GM19463 (cell line): Measurements from ENCODE around the gene MICAL3.

ENCODE experiments used
- ATAC-seq: cut with Tn5 transposase; IDR thresholded peaks from one replicate; pipeline ENCODE4 v1.9.1; 2021; ENCODE audit warnings: mild to moderate bottlenecking, moderate library complexity; ENCODE audit not compliant: unreplicated experiment

MICAL3 gene

GRCh38 chr22:17744430-17744829 is 279.9 kb downstream of the MICAL3 start:
- ATAC-seq, result no peak

GRCh38 chr22:17743661-17744411 is 280.5 kb downstream of the MICAL3 start:
- no peak for ATAC-seq

- ATAC-seq, result no peak
These were observed 281.8 kb downstream of the MICAL3 start for GRCh38 chr22:17742527-17742902.

GRCh38 chr22:17741866-17742526 is 282.4 kb downstream of the MICAL3 start:
- no peak for ATAC-seq

GRCh38 chr22:17739196-17739975 is 285.0 kb downstream of the MICAL3 start:
- no peak for ATAC-seq

GRCh38 chr22:17738386-17739128 is 285.8 kb downstream of the MICAL3 start:
- no peak for ATAC-seq
